ENCODE results near the gene ATAD3C.
"Not testable (repeated sequence)": the region's sequence is repeated elsewhere in the genome, so short reads cannot be mapped to it uniquely, and the experiment has no call there.

Gene ATAD3C

GRCh38 chr1:1472053-1472876 lies 22.8 kb downstream of the ATAD3C start:
- peak; percentile 50 for DNase-seq (ENCODE audit: low spot score)

- not testable (repeated sequence) for DNase-seq (ENCODE audit: low spot score)
Measured at GRCh38 chr1:1476011-1476410, 26.5 kb downstream of the ATAD3C start.

GRCh38 chr1:1477206-1477605 lies 27.7 kb downstream of the ATAD3C start:
- no peak for DNase-seq (ENCODE audit: low spot score)

DNA sequence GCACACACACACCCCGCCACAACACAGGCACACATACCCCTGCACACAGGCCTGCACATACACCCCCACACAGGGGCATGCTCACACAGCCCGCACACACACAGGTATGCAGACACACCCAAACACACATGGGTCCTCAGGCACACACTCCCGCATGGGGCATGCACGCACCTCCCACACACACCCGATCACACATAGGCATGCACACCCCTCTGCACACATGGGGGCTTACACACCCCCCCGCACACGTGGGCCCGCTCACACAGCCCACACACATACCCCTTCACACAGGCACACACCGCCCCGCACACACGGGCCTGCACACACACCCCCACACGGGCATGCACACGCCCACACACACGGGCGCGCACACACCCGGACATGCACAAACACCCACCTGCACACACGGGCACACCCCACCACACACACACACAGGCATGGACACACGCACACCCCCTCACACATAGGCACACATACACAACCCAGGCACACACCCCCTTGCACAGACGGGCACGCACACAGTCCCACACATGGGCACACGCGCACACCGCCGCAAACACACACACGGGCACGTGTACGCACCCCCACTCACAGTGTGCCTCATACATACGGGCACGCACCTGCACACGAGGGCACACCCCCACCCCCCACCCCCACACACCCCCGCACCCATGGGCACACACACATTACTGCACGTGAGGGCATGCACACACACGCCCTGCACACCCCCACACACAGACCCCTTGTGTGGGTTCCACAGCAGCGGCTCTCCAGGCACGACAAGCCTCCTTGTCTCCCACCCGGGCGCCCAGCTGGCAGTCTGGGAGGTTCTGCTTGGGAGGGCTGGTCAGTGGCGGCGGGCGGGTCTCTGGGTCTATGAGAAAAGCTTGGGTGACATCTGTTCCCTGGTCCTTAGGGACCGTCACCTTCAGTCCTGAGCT lies 30.3 kb downstream of the ATAD3C start:
- no peak for DNase-seq (ENCODE audit: low spot score)

DNA sequence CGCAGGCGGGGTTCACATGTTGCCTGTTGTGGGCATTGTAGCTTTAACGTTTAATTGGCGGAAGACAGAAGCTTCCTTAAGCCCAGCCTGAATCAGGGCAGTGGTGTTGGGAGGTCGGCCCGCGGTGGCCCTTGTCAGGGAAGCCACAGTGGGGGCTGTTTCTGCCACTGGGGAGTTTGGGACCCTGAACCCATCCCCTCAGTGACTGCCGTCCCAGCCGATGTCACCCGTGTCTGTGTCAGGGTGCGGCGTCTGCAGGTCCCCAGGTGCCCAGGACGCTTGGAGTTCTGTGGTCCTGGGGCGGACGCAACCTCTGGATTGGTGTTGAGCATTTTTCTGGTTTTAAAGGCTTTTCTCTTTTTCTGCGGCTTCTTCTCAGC lies 31.0 kb downstream of the ATAD3C start:
- not testable (repeated sequence) for DNase-seq (ENCODE audit: low spot score)

GRCh38 chr1:1481811-1482210 lies 32.3 kb downstream of the ATAD3C start:
- DNase-seq (ENCODE audit: low spot score) = not testable (repeated sequence)

- no peak for DNase-seq (ENCODE audit: low spot score)
Measured at GRCh38 chr1:1482856-1483255, 33.4 kb downstream of the ATAD3C start.

DNA sequence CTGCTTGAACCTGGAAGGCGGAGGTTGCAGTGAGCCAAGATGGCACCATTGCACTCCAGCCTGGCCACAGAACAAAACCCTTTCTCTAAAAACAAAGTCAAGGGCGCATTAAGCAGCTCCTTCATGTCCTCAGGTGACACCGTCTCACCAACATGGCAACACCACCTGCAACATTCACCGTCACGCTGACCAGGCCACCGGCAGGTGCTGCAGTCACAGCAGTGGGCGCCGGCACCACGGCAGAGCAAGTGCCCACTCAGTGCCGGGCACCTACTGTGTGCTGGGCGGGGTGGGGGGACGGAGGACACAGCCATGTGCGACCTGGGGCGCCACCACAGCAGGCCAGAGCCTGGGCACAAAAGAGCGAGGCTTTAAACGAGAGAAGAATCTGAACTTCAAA lies 34.2 kb downstream of the ATAD3C start:
- no peak for DNase-seq (ENCODE audit: low spot score)

- not testable (repeated sequence) for DNase-seq (ENCODE audit: low spot score)
Measured at GRCh38 chr1:1484976-1485750, 35.7 kb downstream of the ATAD3C start.

DNA sequence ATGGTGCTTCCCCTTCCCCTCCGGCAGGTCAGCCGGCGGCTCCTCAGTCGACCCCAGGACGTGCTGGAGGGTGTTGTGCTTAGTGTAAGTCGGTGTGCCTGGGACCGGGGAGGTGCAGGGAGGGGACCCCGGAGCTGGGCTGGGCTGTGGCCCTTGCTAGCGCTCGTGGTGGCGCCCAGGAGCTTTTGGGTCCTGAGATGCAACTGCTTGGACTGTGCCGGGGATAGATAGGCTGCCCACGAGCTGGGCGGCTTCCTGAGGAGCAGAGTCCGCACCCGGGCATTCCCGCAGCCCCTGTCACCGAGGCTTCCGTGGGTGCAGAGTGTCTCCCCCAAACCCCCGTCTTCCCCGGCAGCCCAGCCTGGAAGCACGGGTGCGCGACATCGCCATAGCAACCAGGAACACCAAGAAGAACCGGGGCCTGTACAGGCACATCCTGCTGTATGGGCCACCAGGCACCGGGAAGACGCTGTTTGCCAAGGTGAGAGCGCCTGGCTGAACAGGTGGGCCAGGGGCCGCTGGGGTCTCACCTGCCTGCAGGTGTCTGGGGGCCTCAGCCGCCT lies 36.3 kb downstream of the ATAD3C start:
- DNase-seq (ENCODE audit: low spot score) = not testable (repeated sequence)

DNA sequence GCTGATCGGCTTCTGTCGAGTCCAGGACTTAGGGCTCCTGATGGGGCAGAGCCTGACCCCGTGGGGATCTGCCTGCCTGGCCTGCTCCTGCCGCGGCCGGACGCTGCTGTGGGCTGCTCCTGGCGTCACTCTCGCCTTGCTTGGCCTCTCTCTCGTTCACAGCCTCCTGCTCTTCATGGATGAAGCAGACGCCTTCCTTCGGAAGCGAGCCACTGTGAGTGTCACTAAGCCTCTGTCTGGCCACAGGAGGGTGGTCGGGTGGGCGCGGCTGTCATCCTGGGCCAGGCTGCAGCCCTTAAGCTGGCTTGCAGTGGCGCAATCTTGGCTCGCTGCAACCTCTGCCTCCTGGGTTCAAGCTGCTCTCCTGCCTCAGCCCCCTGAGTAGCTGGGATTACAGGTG lies 38.2 kb downstream of the ATAD3C start:
- no peak for DNase-seq (ENCODE audit: low spot score)

DNA sequence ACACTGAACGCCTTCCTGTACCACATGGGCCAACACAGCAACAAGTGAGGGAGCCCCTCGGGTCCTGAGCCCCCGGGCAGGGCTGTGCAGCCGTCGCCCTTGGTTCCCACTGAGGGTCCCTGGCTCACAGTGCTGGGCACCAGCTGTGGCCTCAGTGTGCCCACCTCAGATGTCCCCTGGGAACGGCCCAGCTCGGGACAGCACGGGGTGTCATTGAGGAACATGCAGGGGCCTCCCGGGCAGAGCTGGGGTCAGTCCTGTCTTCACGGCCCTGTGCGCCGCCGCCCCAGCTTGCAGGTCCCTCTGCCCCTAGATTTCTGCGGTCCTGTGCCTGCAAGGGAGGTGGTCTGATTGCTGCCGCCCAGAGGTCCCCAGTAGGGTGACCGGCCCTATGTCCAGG lies 39.7 kb downstream of the ATAD3C start:
- DNase-seq (ENCODE audit: low spot score) = no peak

GRCh38 chr1:1489861-1490260 lies 40.4 kb downstream of the ATAD3C start:
- DNase-seq (ENCODE audit: low spot score) = no peak

DNA sequence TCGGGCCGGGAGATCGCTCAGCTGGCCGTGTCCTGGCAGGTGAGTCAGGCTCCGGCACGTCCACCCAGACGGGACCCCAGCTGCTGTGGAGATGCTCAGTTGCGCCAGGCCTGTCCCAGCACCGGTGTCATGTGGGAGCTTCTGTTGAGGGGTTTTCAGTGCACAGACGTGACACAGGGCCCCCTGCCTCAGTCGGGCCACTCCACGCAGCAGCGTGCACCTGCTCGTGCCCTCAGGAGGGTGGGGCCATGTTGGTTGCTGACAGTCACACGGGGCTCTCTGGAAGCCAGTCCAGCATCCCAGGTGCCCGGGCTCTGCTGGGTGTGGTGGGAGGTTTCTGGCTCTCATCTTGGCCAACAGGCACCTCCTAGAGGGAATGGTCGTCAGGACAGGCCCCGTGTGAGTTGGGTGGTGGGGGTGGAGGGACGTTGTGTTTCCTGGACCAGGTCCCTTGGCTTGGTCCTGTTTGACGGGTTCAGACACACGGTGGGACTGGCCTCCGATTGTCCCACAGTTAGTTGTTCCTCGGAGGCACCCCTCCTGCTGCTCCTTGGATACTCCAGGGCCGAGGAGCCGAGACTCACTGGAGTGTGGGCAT lies 41.2 kb downstream of the ATAD3C start:
- DNase-seq (ENCODE audit: low spot score) = no peak

- DNase-seq (ENCODE audit: low spot score) = no peak
Measured at GRCh38 chr1:1491601-1492000, 42.1 kb downstream of the ATAD3C start.

GRCh38 chr1:1494311-1494710 lies 44.8 kb downstream of the ATAD3C start:
- not testable (repeated sequence) for DNase-seq (ENCODE audit: low spot score)

GRCh38 chr1:1495461-1495975 lies 46.0 kb downstream of the ATAD3C start:
- DNase-seq (ENCODE audit: low spot score) = not testable (repeated sequence)

DNA sequence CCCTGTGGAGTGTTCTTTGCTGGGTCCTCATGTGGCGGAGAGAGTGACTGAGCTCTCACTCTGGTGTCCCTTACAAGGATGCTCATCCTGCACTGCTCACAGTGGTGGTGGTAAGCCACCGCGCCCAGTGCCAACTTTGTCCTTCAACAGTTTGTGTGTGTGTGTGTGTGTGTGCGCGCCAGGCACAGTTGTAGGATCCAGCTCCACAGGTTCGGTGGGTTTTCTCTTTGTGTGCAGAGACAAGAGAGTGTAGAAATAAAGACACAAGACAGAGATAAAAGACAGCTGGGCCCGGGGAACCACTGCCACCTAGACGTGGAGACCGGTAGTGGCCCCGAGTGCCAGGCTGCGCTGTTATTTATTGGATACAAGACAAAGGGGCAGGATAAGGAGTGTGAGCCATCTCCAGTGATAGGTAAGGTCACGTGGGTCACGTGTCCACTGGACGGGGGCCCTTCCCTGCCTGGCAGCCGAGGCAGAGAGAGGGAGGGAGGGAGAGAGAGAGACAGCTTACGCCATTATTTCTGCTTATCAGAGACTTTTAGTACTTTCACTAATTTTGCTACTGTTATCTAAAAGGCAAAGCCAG lies 55.4 kb downstream of the ATAD3C start:
- DNase-seq (ENCODE audit: low spot score) = peak; percentile 75

DNA sequence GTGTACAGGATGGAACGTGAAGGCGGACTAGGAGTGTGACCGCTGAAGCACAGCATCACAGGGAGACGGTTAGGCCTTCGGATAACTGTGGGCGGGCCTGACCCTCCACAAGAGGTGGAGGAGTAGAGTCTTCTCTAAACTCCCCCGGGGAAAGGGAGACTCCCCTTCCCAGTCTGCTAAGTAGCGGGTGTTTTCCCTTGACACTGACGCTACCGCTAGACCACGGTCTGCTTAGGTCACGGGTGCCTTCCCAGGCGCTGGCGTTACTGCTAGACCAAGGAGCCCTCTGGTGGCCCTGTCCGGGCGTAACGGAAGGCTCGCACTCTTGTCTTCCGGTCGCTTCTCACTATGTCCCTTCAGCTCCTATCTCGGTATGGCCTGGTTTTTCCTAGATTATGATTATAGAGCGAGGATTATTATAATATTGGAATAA lies 55.9 kb downstream of the ATAD3C start:
- not testable (repeated sequence) for DNase-seq (ENCODE audit: low spot score)

DNA sequence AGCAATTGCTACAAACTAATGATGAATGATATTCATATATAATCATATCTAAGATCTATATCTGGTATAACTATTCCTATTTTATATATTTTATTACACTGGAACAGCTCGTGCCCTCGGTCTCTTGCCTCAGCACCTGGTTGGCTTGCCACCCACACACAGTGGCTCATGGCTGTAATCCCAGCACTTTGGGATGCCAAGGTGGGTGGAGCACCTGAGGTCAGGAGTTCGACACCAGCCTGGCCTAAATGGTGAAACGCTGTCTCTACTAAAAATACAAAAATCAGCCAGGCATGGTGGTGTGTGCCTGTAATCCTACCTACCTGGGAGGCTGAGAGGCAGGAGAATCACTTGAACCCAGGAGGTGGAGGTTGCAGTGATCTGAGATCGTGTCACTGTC lies 56.3 kb downstream of the ATAD3C start:
- not testable (repeated sequence) for DNase-seq (ENCODE audit: low spot score)

GRCh38 chr1:1507305-1507704 lies 57.8 kb downstream of the ATAD3C start:
- no peak for DNase-seq (ENCODE audit: low spot score)
